ENCODE measurements around the gene ZNF865. TPM values are rescaled to one million over a fixed set of nuclear protein-coding genes. Genes with fewer than 3 reads are reported as not detected.
A peak's percentile ranks its signal among the peaks of the same experiment; 100 is the strongest.

Gene ZNF865
- total RNA-seq, 4 donors from 2014 or later, result 8.6 to 18.9 (median 14.3) TPM

DNA sequence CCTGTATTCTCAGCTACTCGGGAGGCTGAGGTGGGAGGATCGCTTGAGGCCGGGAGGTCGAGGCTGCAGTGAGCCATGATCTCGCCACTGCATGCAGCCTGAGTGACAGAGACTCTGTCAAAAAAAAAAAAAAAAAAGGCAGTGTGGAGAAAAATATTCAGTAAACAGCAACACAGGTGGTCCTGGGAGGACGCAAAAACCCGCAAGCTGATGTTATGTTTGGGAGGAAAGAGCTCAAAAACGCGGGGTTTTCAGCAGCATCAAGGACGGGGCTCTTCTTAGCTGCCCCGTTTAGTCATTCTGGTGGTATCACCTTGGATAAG is 19.5 kb downstream of the ZNF865 start:
- no peak for TF ChIP-seq POLR2A (IDR thresholded peaks at IDR 0.05)
- TF ChIP-seq, protein P1, sequence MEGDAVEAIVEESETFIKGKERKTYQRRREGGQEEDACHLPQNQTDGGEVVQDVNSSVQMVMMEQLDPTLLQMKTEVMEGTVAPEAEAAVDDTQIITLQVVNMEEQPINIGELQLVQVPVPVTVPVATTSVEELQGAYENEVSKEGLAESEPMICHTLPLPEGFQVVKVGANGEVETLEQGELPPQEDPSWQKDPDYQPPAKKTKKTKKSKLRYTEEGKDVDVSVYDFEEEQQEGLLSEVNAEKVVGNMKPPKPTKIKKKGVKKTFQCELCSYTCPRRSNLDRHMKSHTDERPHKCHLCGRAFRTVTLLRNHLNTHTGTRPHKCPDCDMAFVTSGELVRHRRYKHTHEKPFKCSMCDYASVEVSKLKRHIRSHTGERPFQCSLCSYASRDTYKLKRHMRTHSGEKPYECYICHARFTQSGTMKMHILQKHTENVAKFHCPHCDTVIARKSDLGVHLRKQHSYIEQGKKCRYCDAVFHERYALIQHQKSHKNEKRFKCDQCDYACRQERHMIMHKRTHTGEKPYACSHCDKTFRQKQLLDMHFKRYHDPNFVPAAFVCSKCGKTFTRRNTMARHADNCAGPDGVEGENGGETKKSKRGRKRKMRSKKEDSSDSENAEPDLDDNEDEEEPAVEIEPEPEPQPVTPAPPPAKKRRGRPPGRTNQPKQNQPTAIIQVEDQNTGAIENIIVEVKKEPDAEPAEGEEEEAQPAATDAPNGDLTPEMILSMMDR (IDR thresholded peaks at IDR 0.05), result no peak
- H3K9me3 ChIP-seq, result no peaks in the 10 kb centered on the region

DNA sequence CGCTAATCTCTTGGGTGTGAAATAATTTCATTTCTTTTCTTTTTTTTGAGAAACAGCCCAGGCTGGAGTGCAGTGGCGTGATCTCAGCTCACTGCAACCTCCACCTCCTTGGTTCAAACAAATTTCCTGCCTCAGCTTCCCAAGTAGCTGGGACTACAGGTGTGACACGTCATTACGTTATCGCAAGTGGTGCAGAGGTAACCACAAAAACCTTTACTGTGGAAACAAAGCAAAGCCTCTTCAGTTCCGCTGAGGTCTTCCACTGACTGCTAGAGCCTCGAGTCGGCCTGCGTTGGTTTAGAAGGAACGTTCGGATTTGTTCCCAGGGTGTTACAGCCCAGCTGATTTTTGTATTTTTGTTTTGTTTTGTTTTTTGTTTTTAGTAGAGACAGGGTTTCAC is 20.9 kb downstream of the ZNF865 start:
- peaks cover 0 to 6% (median 0%) of the 10 kb centered on the region in 4 donors for H3K4me1 ChIP-seq
- no peak overlapping the region for H3K27ac ChIP-seq
- H3K4me3 ChIP-seq, result no peak overlapping the region
- no peaks in the 10 kb centered on the region for H3K27me3 ChIP-seq
- DNase-seq, result peak in 2 of 3 donors; percentile 50 to 68
- no peak for TF ChIP-seq POLR2A (IDR thresholded peaks at IDR 0.05)
- TF ChIP-seq, protein P1 (IDR thresholded peaks at IDR 0.05), result no peak
- H3K36me3 ChIP-seq, result peaks cover 0 to 12% (median 0%) of the 10 kb centered on the region in 3 donors
- H3K9me3 ChIP-seq, result no peaks in the 10 kb centered on the region

More for the DNA sequence above, 19.5 kb downstream of the ZNF865 start:
- H3K4me3 ChIP-seq, result peak overlapping the region; percentile 57 to 78 (median 66)
- peaks cover 0 to 17% (median 0%) of the 10 kb centered on the region in 3 donors for H3K36me3 ChIP-seq
- no peaks in the 10 kb centered on the region for H3K27me3 ChIP-seq
- H3K27ac ChIP-seq, result peak overlapping the region; percentile 91 to 98 (median 96)
- DNase-seq, result no peak
- H3K4me1 ChIP-seq, result peaks cover 0 to 6% (median 0%) of the 10 kb centered on the region in 4 donors

DNA sequence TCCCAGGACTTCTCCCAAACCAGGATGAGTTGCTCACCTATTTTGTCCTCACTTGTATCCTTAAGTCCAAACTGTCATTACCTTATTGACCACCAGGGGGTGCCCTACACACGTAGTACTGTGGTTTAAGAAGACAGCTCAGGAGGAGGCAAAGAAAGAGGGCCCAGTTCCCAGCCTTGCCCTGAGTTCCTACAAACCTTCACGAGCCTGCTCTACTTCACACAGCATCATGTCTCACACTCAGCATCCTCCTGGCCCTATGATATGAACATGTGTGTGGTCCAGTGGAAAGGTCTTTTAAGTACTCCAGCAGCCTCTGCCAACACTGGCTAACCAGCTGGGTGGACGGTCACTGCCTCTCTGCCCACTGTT is 27.0 kb downstream of the ZNF865 start:
- H3K4me3 ChIP-seq, result no peak overlapping the region
- peak; percentile 54 to 100 (median 98) for DNase-seq
- TF ChIP-seq POLR2A (IDR thresholded peaks at IDR 0.05), result no peak
- TF ChIP-seq, protein P1 (IDR thresholded peaks at IDR 0.05), result peak; percentile 86 to 98 (median 94)
- no peak overlapping the region for H3K27ac ChIP-seq
- no peaks in the 10 kb centered on the region for H3K27me3 ChIP-seq
- H3K36me3 ChIP-seq, result no peaks in the 10 kb centered on the region
- H3K4me1 ChIP-seq, result peaks cover 6 to 19% (median 10%) of the 10 kb centered on the region in 4 donors
- H3K9me3 ChIP-seq, result no peaks in the 10 kb centered on the region

DNA sequence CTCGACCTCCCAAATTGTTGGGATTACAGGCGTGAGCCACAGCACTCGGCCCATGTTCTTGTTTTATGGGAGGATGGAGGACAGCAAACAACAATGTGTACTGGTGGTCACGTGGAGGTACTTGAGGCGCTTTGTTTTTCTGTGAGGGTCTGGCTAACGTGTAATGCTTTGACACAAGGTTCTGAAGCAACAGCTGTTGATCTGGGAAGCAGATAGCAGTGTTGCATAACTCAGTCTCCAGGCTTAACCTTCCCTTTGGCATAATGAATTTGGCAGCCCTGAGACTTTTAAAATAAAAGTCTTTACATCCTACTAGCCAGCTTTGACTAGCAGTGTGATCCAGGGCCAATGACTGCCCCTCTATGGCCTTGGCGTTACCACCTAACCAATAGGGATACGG is 28.4 kb downstream of the ZNF865 start:
- no peaks in the 10 kb centered on the region for H3K27me3 ChIP-seq
- no peak for DNase-seq
- H3K27ac ChIP-seq, result peak overlapping the region in 2 of 4 donors; percentile 56 to 91
- TF ChIP-seq, protein P1 (IDR thresholded peaks at IDR 0.05), result no peak
- no peak for TF ChIP-seq POLR2A (IDR thresholded peaks at IDR 0.05)
- H3K4me1 ChIP-seq, result peaks cover 6 to 30% (median 10%) of the 10 kb centered on the region in 4 donors
- no peak overlapping the region for H3K4me3 ChIP-seq
- H3K9me3 ChIP-seq, result no peaks in the 10 kb centered on the region
- peaks cover 0 to 6% (median 0%) of the 10 kb centered on the region in 3 donors for H3K36me3 ChIP-seq

DNA sequence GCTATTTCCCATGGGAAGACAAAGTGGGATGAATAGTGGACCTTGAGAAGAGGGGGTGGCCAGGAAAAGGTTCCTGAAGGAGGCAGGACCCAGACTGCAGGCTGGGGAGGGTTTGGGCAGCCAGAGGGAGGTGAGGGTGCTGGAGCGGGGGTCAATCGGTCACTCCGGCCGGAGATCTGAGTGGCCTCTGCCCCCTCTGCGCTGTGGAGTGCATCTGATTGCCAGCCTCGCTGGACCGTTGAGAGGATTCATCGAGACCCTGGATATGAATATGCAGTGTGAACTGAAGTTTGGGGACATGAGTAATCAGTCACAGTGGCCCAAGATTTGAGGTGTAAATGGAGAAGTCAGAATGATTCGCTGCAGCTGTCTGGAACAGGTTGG is 29.9 kb downstream of the ZNF865 start:
- DNase-seq, result no peak

More for the DNA sequence above, 29.9 kb downstream of the ZNF865 start:
- peak overlapping the region; percentile 91 to 99 (median 96) for H3K27ac ChIP-seq
- no peak for TF ChIP-seq POLR2A (IDR thresholded peaks at IDR 0.05)
- TF ChIP-seq, protein P1 (IDR thresholded peaks at IDR 0.05), result no peak
- peak overlapping the region; percentile 64 to 98 (median 89) for H3K4me3 ChIP-seq
- no peaks in the 10 kb centered on the region for H3K27me3 ChIP-seq
- H3K36me3 ChIP-seq, result peaks cover 0 to 6% (median 0%) of the 10 kb centered on the region in 3 donors
- peaks cover 6 to 40% (median 13%) of the 10 kb centered on the region in 4 donors for H3K4me1 ChIP-seq
- no peaks in the 10 kb centered on the region for H3K9me3 ChIP-seq

Measured in Peyer's patch (tissue), 4 donors.